ENCODE results near the gene KRT74. TPM values are rescaled to one million over a fixed set of nuclear protein-coding genes. Genes with fewer than 3 reads are reported as not detected.

KRT74 gene
- total RNA-seq (not detected), polyA plus RNA-seq (not detected)

DNA sequence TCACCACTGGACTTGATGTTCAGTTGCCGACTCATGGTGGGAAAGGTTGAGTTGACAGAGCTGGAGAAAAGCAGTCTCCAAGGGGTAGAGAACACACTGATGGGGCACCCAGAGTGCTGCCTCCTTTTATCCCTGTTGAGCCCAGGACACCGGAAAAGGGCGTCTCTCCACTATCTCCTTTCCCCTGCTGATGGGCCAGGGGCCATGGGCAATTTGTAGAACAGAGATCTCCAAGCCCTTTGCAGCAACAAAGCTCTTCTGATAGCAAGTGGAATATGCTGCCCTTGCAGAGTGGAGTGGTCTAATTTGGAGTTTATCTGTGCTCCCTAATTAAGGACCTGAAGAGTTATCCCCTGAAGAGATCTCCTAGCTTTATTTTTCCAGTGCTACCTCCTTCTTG, at the start of gene KRT74:
Gene KRT74, minus strand, starts transcription at position 101 of the 400 bp plus-strand sequence. Its CDS starts 66 bp downstream, at position 35.
- no peaks in the 10 kb centered on the region for H3K36me3 ChIP-seq (ENCODE audit: control insufficient read depth in 4 of 4, insufficient read depth in 3 of 4, low read depth in 1 of 4, low read length in 3 of 4)
- no peak within 1 kb of the TSS for H3K9ac ChIP-seq (ENCODE audit: low read depth in 1 of 2, low read length in 2 of 2)
- DNase-seq (ENCODE audit: low spot score), result no peak
- TF ChIP-seq HNF4A (conservative IDR thresholded peaks at IDR 0.05) (no peak), GABPA (IDR thresholded peaks at IDR 0.05 in 1 of 2, conservative IDR thresholded peaks at IDR 0.05 in 1 of 2) (no peak), YY1 (IDR thresholded peaks at IDR 0.05) (no peak), FOXA2 (IDR thresholded peaks at IDR 0.05) (no peak), JUND (IDR thresholded peaks at IDR 0.05) (no peak), RXRA (IDR thresholded peaks at IDR 0.05) (no peak), NR2F2 (IDR thresholded peaks at IDR 0.05) (no peak), FOXA1 (IDR thresholded peaks at IDR 0.05) (no peak)
- TF ChIP-seq, protein P1, sequence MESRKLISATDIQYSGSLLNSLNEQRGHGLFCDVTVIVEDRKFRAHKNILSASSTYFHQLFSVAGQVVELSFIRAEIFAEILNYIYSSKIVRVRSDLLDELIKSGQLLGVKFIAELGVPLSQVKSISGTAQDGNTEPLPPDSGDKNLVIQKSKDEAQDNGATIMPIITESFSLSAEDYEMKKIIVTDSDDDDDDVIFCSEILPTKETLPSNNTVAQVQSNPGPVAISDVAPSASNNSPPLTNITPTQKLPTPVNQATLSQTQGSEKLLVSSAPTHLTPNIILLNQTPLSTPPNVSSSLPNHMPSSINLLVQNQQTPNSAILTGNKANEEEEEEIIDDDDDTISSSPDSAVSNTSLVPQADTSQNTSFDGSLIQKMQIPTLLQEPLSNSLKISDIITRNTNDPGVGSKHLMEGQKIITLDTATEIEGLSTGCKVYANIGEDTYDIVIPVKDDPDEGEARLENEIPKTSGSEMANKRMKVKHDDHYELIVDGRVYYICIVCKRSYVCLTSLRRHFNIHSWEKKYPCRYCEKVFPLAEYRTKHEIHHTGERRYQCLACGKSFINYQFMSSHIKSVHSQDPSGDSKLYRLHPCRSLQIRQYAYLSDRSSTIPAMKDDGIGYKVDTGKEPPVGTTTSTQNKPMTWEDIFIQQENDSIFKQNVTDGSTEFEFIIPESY (IDR thresholded peaks at IDR 0.05), result no peak
- TF ChIP-seq, protein P2, sequence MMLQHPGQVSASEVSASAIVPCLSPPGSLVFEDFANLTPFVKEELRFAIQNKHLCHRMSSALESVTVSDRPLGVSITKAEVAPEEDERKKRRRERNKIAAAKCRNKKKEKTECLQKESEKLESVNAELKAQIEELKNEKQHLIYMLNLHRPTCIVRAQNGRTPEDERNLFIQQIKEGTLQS (IDR thresholded peaks at IDR 0.05), result no peak
- TF ChIP-seq, protein P3, sequence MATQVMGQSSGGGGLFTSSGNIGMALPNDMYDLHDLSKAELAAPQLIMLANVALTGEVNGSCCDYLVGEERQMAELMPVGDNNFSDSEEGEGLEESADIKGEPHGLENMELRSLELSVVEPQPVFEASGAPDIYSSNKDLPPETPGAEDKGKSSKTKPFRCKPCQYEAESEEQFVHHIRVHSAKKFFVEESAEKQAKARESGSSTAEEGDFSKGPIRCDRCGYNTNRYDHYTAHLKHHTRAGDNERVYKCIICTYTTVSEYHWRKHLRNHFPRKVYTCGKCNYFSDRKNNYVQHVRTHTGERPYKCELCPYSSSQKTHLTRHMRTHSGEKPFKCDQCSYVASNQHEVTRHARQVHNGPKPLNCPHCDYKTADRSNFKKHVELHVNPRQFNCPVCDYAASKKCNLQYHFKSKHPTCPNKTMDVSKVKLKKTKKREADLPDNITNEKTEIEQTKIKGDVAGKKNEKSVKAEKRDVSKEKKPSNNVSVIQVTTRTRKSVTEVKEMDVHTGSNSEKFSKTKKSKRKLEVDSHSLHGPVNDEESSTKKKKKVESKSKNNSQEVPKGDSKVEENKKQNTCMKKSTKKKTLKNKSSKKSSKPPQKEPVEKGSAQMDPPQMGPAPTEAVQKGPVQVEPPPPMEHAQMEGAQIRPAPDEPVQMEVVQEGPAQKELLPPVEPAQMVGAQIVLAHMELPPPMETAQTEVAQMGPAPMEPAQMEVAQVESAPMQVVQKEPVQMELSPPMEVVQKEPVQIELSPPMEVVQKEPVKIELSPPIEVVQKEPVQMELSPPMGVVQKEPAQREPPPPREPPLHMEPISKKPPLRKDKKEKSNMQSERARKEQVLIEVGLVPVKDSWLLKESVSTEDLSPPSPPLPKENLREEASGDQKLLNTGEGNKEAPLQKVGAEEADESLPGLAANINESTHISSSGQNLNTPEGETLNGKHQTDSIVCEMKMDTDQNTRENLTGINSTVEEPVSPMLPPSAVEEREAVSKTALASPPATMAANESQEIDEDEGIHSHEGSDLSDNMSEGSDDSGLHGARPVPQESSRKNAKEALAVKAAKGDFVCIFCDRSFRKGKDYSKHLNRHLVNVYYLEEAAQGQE (IDR thresholded peaks at IDR 0.05), result no peak
- TF ChIP-seq, protein P4, sequence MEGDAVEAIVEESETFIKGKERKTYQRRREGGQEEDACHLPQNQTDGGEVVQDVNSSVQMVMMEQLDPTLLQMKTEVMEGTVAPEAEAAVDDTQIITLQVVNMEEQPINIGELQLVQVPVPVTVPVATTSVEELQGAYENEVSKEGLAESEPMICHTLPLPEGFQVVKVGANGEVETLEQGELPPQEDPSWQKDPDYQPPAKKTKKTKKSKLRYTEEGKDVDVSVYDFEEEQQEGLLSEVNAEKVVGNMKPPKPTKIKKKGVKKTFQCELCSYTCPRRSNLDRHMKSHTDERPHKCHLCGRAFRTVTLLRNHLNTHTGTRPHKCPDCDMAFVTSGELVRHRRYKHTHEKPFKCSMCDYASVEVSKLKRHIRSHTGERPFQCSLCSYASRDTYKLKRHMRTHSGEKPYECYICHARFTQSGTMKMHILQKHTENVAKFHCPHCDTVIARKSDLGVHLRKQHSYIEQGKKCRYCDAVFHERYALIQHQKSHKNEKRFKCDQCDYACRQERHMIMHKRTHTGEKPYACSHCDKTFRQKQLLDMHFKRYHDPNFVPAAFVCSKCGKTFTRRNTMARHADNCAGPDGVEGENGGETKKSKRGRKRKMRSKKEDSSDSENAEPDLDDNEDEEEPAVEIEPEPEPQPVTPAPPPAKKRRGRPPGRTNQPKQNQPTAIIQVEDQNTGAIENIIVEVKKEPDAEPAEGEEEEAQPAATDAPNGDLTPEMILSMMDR (IDR thresholded peaks at IDR 0.05; ENCODE audit: low read depth, low read length, missing input control), result no peak
- 85% methylated on average over 3 of the region's 3 CpGs for WGBS
- H3K27ac ChIP-seq (ENCODE audit: low read depth in 1 of 2, low read length in 2 of 2), result no peak within 1 kb of the TSS
- no peaks in the 10 kb centered on the region for H3K27me3 ChIP-seq (ENCODE audit: control insufficient read depth in 4 of 4, insufficient read depth in 4 of 4, low read length in 3 of 4)
- no peaks in the 10 kb centered on the region for H3K4me1 ChIP-seq (ENCODE audit: control insufficient read depth in 4 of 4, insufficient read depth in 4 of 4, low read length in 3 of 4)
- no peaks in the 10 kb centered on the region for H3K9me3 ChIP-seq (ENCODE audit: control insufficient read depth in 4 of 4, low read length in 3 of 4)
- H3K4me3 ChIP-seq (ENCODE audit: low read depth in 1 of 3, low read length in 3 of 3), result no peak within 1 kb of the TSS

DNA sequence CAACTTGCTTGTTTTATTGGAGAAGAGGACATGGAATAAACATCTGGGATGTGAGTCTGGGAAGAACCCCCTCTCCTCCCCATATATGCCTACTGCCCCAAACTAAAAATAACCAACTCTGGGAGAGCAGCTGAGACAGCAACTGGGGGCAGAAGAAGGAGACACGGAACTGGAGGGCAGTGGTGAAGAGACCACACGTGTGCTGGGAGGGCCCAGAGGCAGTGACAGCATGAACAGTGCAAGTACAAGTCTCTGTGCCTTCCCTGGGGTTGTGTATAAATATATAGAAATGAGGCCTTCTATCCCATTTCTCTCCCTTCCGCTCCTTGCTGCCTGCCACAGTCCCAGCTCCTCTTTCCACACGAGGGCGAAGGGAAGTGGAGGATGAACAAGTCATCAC, 48.7 kb upstream of the KRT74 start:
- 85% methylated on average over 5 of the region's 5 CpGs for WGBS
- Histone ChIP-seq H3K36me3 (ENCODE audit: control insufficient read depth in 4 of 4, insufficient read depth in 3 of 4, low read depth in 1 of 4, low read length in 3 of 4) (no peaks in the 10 kb centered on the region), H3K4me1 (ENCODE audit: control insufficient read depth in 4 of 4, insufficient read depth in 4 of 4, low read length in 3 of 4) (no peaks in the 10 kb centered on the region), H3K27me3 (ENCODE audit: control insufficient read depth in 4 of 4, insufficient read depth in 4 of 4, low read length in 3 of 4) (peaks cover 0 to 4% (median 0%) of the 10 kb centered on the region in 4 donors), H3K4me3 (ENCODE audit: low read depth in 1 of 3, low read length in 3 of 3) (no peak overlapping the region), H3K9me3 (ENCODE audit: control insufficient read depth in 4 of 4, low read length in 3 of 4) (no peaks in the 10 kb centered on the region), H3K27ac (ENCODE audit: low read depth in 1 of 2, low read length in 2 of 2) (no peak overlapping the region), H3K9ac (ENCODE audit: low read depth in 1 of 2, low read length in 2 of 2) (no peak overlapping the region)
- TF ChIP-seq, protein P2 (IDR thresholded peaks at IDR 0.05), result no peak
- TF ChIP-seq HNF4A (conservative IDR thresholded peaks at IDR 0.05) (no peak), NR2F2 (IDR thresholded peaks at IDR 0.05) (no peak), FOXA2 (IDR thresholded peaks at IDR 0.05) (no peak), RAD21 (IDR thresholded peaks at IDR 0.05) (no peak), TAF1 (conservative IDR thresholded peaks at IDR 0.05) (no peak), HNF4G (IDR thresholded peaks at IDR 0.05) (no peak), SP1 (IDR thresholded peaks at IDR 0.05) (no peak), YY1 (IDR thresholded peaks at IDR 0.05) (no peak), RXRA (IDR thresholded peaks at IDR 0.05) (no peak), JUND (IDR thresholded peaks at IDR 0.05) (no peak)
- TF ChIP-seq, protein P4 (IDR thresholded peaks at IDR 0.05; ENCODE audit: low read depth, low read length, missing input control), result no peak
- TF ChIP-seq, protein P1 (IDR thresholded peaks at IDR 0.05), result no peak
- TF ChIP-seq, protein P5, sequence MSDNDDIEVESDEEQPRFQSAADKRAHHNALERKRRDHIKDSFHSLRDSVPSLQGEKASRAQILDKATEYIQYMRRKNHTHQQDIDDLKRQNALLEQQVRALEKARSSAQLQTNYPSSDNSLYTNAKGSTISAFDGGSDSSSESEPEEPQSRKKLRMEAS (IDR thresholded peaks at IDR 0.05), result no peak
- DNase-seq (ENCODE audit: low spot score), result peak; percentile 14

Measured in liver (tissue), 9 donors.